Ovary (tissue), 9 donors: Measurements from ENCODE around the gene SNX9. TPM values are rescaled to one million over a fixed set of nuclear protein-coding genes. Genes with fewer than 3 reads are reported as not detected.
"Not testable (repeated sequence)": the region's sequence is repeated elsewhere in the genome, so short reads cannot be mapped to it uniquely, and the experiment has no call there.

Experiments
- DNase-seq, 5 donors: peaks; one replicate each; pipeline ENCODE4 v3.0.0-alpha.2; 2019 to 2020
- H3K27ac ChIP-seq, 2 donors: fragments of 200-600 bp; one replicate each; pipeline versions ENCODE4 v1.5.1 to v1.8.0; 2019 to 2022
- H3K27me3 ChIP-seq: fragments of 200-600 bp; one replicate; pipeline ENCODE4 v1.8.0; 2022
- H3K36me3 ChIP-seq: fragments of 200-600 bp; sonication (generic); one replicate; pipeline ENCODE4 v1.5.1; 2019
- H3K4me1 ChIP-seq: one replicate; pipeline ENCODE4 v1.8.1; 2013; ENCODE audit warnings: mild to moderate bottlenecking, moderate library complexity; ENCODE audit not compliant: insufficient read depth
- H3K4me3 ChIP-seq: fragments of 200-600 bp; sonication (generic); one replicate; pipeline ENCODE4 v1.5.1; 2017
- H3K9me3 ChIP-seq, 2 donors: fragments of 200-600 bp in 1 of 2; sonication (generic) in 1 of 2; one replicate each; pipeline versions ENCODE4 v1.5.1 to v1.8.1; 2013 to 2019; ENCODE audit warnings: mild to moderate bottlenecking in 1 of 2, moderate library complexity in 1 of 2
- CTCF ChIP-seq, 3 donors: fragments of 450-650 bp in 2 of 3; fragments of 200-600 bp in 1 of 3; IDR thresholded peaks; one replicate each; pipeline versions ENCODE4 v1.5.1 to v1.8.0; 2016 to 2022; ENCODE audit warnings: antibody characterized with exemption in 3 of 3, mild to moderate bottlenecking in 1 of 3
- EP300 ChIP-seq: sonication (generic); formaldehyde crosslinking; IDR thresholded peaks from one replicate; pipeline ENCODE4 v1.6.1; 2017; ENCODE audit warnings: antibody characterized with exemption
- POLR2A ChIP-seq: fragments of 450-650 bp; IDR thresholded peaks from one replicate; pipeline ENCODE4 v1.6.1; 2017; ENCODE audit warnings: antibody characterized with exemption, mild to moderate bottlenecking, moderate library complexity
- WGBS, 3 donors: extraction: QIAGEN DNeasy Blood & Tissue Kit in 1 of 3; methylation state at CpG; one replicate each; pipeline versions ENCODE4 v1.1.5 to v1.1.7; 2013 to 2017; 5-methylcytosine and 5-hydroxymethylcytosine counted together
- intact Hi-C, 4 donors: fragments of 100-400 bp; cut with DNase I; formaldehyde crosslinking; loops; one replicate each; pipeline versions ENCODE4 v1.11.0 to v1.15.1; 2022 to 2023
- polyA plus RNA-seq, 2 donors: library from polyadenylated mRNA; stranded (reverse); fragments of 200-250 nt in 1 of 2; fragments of 350-450 nt in 1 of 2; fragmentation: Illumina TruSeq in 1 of 2; extraction: RNeasy Lipid Tissue Mini Kit (QIAGEN cat#74804) in 1 of 2; gene quantifications; one replicate each; pipeline ENCODE4 v1.2.3, GENCODE V29; 2013 to 2014
- total RNA-seq, 7 donors: library from RNA; depleted of rRNA in 2 of 7; stranded (reverse); fragments of >200 nt in 2 of 7; fragmentation: NEBNext Ultra II Directional in 3 of 7; extraction: Animal tissue kit (Norgen Biotek cat#: 25700) in 3 of 7; gene quantifications; one replicate each; pipeline versions ENCODE4 v1.1.0 to v1.2.4, GENCODE V29; 2016 to 2023
- donor health status: DM: no; HTN: no; CAD: no; lungs with moderate emphysema.
- donor health status: DM: no; HTN: no; CAD: no.
- donor health status: Bipolar disorder and iron deficiency.
- donor health status: DM: yes; HTN: yes; CAD: no.
- donor health status: DM: no; HTN: no; CAD: no.
- donor health status: DM: yes; HTN: yes; CAD: no.

The SNX9 gene
- total and polyA plus RNA-seq, 9 donors = 31.2 to 48.0 (median 38.7) TPM

GRCh38 chr6:157967020-157967419, 144.0 kb downstream of the SNX9 start:
- TF ChIP-seq CTCF (IDR thresholded peaks at IDR 0.05) (no peak), POLR2A (no peak), EP300 (no peak)
- intact Hi-C loops = no loop called here
- 84 to 89% (median 85%) methylated on average over 6 of the region's 6 CpGs for WGBS, 3 donors
- DNase-seq = no peak
- H3K4me3 ChIP-seq = no peak overlapping the region
- no peaks in the 10 kb centered on the region for H3K4me1 ChIP-seq
- no peaks in the 10 kb centered on the region for H3K9me3 ChIP-seq
- no peaks in the 10 kb centered on the region for H3K36me3 ChIP-seq
- H3K27me3 ChIP-seq = no peaks in the 10 kb centered on the region
- no peak overlapping the region for H3K27ac ChIP-seq

- Histone ChIP-seq H3K36me3 (no peaks in the 10 kb centered on the region), H3K27me3 (no peaks in the 10 kb centered on the region), H3K4me1 (no peaks in the 10 kb centered on the region), H3K4me3 (no peak overlapping the region), H3K27ac (no peak overlapping the region), H3K9me3 (no peaks in the 10 kb centered on the region)
- DNase-seq = no peak
- intact Hi-C loops = no loop called here
- no peak for TF ChIP-seq POLR2A
- TF ChIP-seq EP300 = no peak
- TF ChIP-seq CTCF (IDR thresholded peaks at IDR 0.05) = no peak
- 84 to 87% (median 85%) methylated on average over 8 of the region's 8 CpGs for WGBS, 3 donors
These were observed 144.4 kb downstream of the SNX9 start for GRCh38 chr6:157967486-157967885.

- H3K4me1 ChIP-seq, H3K27me3 ChIP-seq, DNase-seq, H3K4me3 ChIP-seq, H3K27ac ChIP-seq, H3K9me3 ChIP-seq, intact Hi-C loops, H3K36me3 ChIP-seq: not testable (repeated sequence)
- 79 to 87% (median 81%) methylated on average over 3 of the region's 3 CpGs for WGBS, 3 donors
These were observed 149.1 kb downstream of the SNX9 start for GRCh38 chr6:157972177-157972576.

GRCh38 chr6:157974341-157974894, 151.4 kb downstream of the SNX9 start:
- H3K36me3 ChIP-seq = no peaks in the 10 kb centered on the region
- no peak for DNase-seq
- no peak overlapping the region for H3K27ac ChIP-seq
- 64 to 70% (median 67%) methylated on average over 9 of the region's 9 CpGs for WGBS, 3 donors
- H3K27me3 ChIP-seq = no peaks in the 10 kb centered on the region
- intact Hi-C loops = no loop called here
- no peaks in the 10 kb centered on the region for H3K4me1 ChIP-seq
- no peaks in the 10 kb centered on the region for H3K9me3 ChIP-seq
- no peak overlapping the region for H3K4me3 ChIP-seq
- no peak for TF ChIP-seq CTCF (IDR thresholded peaks at IDR 0.05)
- no peak for TF ChIP-seq POLR2A
- no peak for TF ChIP-seq EP300

- Histone ChIP-seq H3K4me3 (no peak overlapping the region), H3K27me3 (no peaks in the 10 kb centered on the region), H3K4me1 (no peaks in the 10 kb centered on the region), H3K36me3 (no peaks in the 10 kb centered on the region), H3K27ac (no peak overlapping the region), H3K9me3 (no peaks in the 10 kb centered on the region)
- no peak for DNase-seq
- TF ChIP-seq POLR2A (no peak), CTCF (IDR thresholded peaks at IDR 0.05) (no peak), EP300 (no peak)
- intact Hi-C loops = no loop called here
- whole genome bisulfite sequencing, 3 donors = 91 to 95% (median 93%) methylated on average over 3 of the region's 3 CpGs
These were observed 151.9 kb downstream of the SNX9 start for GRCh38 chr6:157974967-157975366.
